IMR-90 (cell line): ENCODE data around the gene AGO3. TPM values are rescaled to one million over a fixed set of nuclear protein-coding genes. Genes with fewer than 3 reads are reported as not detected.

Experiments
- ATAC-seq: fragments of 200-7000 bp; cut with Tn5 transposase; 2 replicates; pipeline ENCODE4 v1.9.1; 2020; ENCODE audit warnings: low read depth, mild to moderate bottlenecking, moderate library complexity
- BruUV-seq: library from RNA; stranded (reverse); fragments of 400-500 nt; replicated peaks from 2 replicates; lab custom pipeline; 2021; lab: Mats Ljungman, UMichigan
- CTCF ChIA-PET: fragments of 300-600 bp; formaldehyde crosslinking; extraction: SDS; loops from one replicate; lab custom pipeline; 2021; ENCODE audit warnings: antibody characterized with exemption; lab: Yijun Ruan, JAX
- POLR2A ChIA-PET: fragments of 300-600 bp; sonication (Branson Sonifier 250); formaldehyde crosslinking; loops from one replicate; lab custom pipeline; 2022; ENCODE audit warnings: antibody characterized with exemption; ENCODE audit not compliant: unreplicated experiment; lab: Charles Lee
- DNase-seq: peaks from one replicate; pipeline ENCODE4 v3.0.0; 2013
- H2AFZ ChIP-seq: replicated peaks from 2 replicates; pipeline ENCODE3; 2013; ENCODE audit warnings: low read length, mild to moderate bottlenecking; ENCODE audit not compliant: poor library complexity
- H2AK5ac ChIP-seq: 2 replicates; pipeline ENCODE4 v1.6.1; 2013; ENCODE audit warnings: low read depth, low read length, inconsistent platforms
- H2AK9ac ChIP-seq: replicated peaks from 2 replicates; pipeline ENCODE3; 2013; ENCODE audit warnings: mild to moderate bottlenecking, low read depth, low read length, moderate library complexity; ENCODE audit not compliant: poor library complexity
- H2BK120ac ChIP-seq: 2 replicates; pipeline ENCODE4 v1.6.1; 2013; ENCODE audit warnings: low read depth, low read length, inconsistent platforms
- H2BK15ac ChIP-seq: 3 replicates; pipeline ENCODE4 v1.6.1; 2013; ENCODE audit warnings: low read depth, low read length, inconsistent platforms
- H2BK20ac ChIP-seq: 2 replicates; pipeline ENCODE4 v1.6.1; 2013; ENCODE audit warnings: low read depth, mild to moderate bottlenecking, inconsistent platforms, low read length, moderate library complexity
- H2BK5ac ChIP-seq: 2 replicates; pipeline ENCODE4 v1.6.1; 2013; ENCODE audit warnings: mild to moderate bottlenecking, low read depth, low read length, inconsistent platforms; ENCODE audit not compliant: poor library complexity, severe bottlenecking
- H3K14ac ChIP-seq: replicated peaks from 2 replicates; pipeline ENCODE4 v1.6.1; 2013; ENCODE audit warnings: low read depth, low read length, inconsistent platforms
- H3K18ac ChIP-seq: 2 replicates; pipeline ENCODE4 v1.6.1; 2013; ENCODE audit warnings: low read depth, low read length, control low read depth
- H3K23ac ChIP-seq: 2 replicates; pipeline ENCODE4 v1.6.1; 2013; ENCODE audit warnings: low read depth, low read length, inconsistent platforms
- H3K27ac ChIP-seq: 2 replicates; pipeline ENCODE4 v1.5.1; 2013; ENCODE audit warnings: mild to moderate bottlenecking, control low read depth, low read length; ENCODE audit not compliant: insufficient read depth
- H3K27me3 ChIP-seq: 2 replicates; pipeline ENCODE4 v1.6.1; 2013; ENCODE audit warnings: low read length; ENCODE audit not compliant: control insufficient read depth, insufficient read depth
- H3K36me3 ChIP-seq: 2 replicates; pipeline ENCODE4 v1.6.1; 2013; ENCODE audit warnings: low read length, mixed read lengths; ENCODE audit not compliant: control insufficient read depth, insufficient read depth
- H3K4ac ChIP-seq: 2 replicates; pipeline ENCODE4 v1.6.1; 2013; ENCODE audit warnings: low read depth, low read length, inconsistent platforms
- H3K4me1 ChIP-seq: 2 replicates; pipeline ENCODE4 v1.6.1; 2013; ENCODE audit warnings: low read length, mixed read lengths; ENCODE audit not compliant: control insufficient read depth, insufficient read depth
- H3K4me2 ChIP-seq: 2 replicates; pipeline ENCODE4 v1.6.1; 2013; ENCODE audit warnings: low read depth, mild to moderate bottlenecking, control low read depth, low read length, moderate library complexity
- H3K4me3 ChIP-seq: 2 replicates; pipeline ENCODE4 v1.5.1; 2013; ENCODE audit warnings: low read depth, mild to moderate bottlenecking, control low read depth, low read length, moderate library complexity; ENCODE audit not compliant: insufficient read depth
- H3K56ac ChIP-seq: 2 replicates; pipeline ENCODE4 v1.6.1; 2013; ENCODE audit warnings: low read length, inconsistent platforms; ENCODE audit not compliant: insufficient read depth; ENCODE audit errors: extremely low read depth
- H3K79me1 ChIP-seq, 2 experiments: 2 replicates each; pipeline ENCODE4 v1.6.1; 2013; ENCODE audit warnings: low read length in 2 of 2, inconsistent platforms in 1 of 2, low read depth in 1 of 2
- H3K9ac ChIP-seq: 2 replicates; pipeline ENCODE4 v1.6.1; 2013; ENCODE audit warnings: low read depth, low read length, control low read depth
- H3K9me1 ChIP-seq: 2 replicates; pipeline ENCODE4 v1.6.1; 2013; ENCODE audit warnings: low read length, inconsistent platforms; ENCODE audit not compliant: insufficient read depth
- H3K9me3 ChIP-seq: 2 replicates; pipeline ENCODE4 v1.6.1; 2013; ENCODE audit warnings: low read length; ENCODE audit not compliant: control insufficient read depth, insufficient read depth
- H4K20me1 ChIP-seq: 2 replicates; pipeline ENCODE4 v1.6.1; 2013; ENCODE audit warnings: low read length, inconsistent platforms; ENCODE audit not compliant: insufficient read depth
- H4K5ac ChIP-seq: 2 replicates; pipeline ENCODE4 v1.6.1; 2013; ENCODE audit warnings: mild to moderate bottlenecking, low read depth, low read length, control low read depth
- H4K8ac ChIP-seq, 2 experiments: 2 replicates each; pipeline ENCODE4 v1.6.1; 2013; ENCODE audit warnings: low read depth in 2 of 2, low read length in 2 of 2, control low read depth in 1 of 2, inconsistent platforms in 1 of 2
- H4K91ac ChIP-seq: 2 replicates; pipeline ENCODE4 v1.6.1; 2013; ENCODE audit warnings: low read depth, low read length, inconsistent platforms; ENCODE audit not compliant: insufficient read depth
- MAZ ChIP-seq: IDR thresholded peaks from 2 replicates; pipeline ENCODE4 v1.6.1; 2012; ENCODE audit warnings: low read depth, mild to moderate bottlenecking, low read length, improper control_type of control experiment, moderate library complexity, borderline replicate concordance
- WGBS, 2 experiments: methylation state at CpG; one replicate each; pipeline versions ENCODE4 v1.1.5 to v1.1.7; 2013; ENCODE audit warnings: missing lambda C conversion rate in 2 of 2; ENCODE audit not compliant: insufficient read length in 1 of 2; ENCODE audit errors: extremely low coverage in 2 of 2; 5-methylcytosine and 5-hydroxymethylcytosine counted together
- dilution Hi-C: fragments of 300-500 bp; cut with HindIII; formaldehyde crosslinking; loops from one replicate; pipeline ENCODE4 v1.14.3; 2018; ENCODE audit warnings: low sequenced_read_pairs; ENCODE audit not compliant: unreplicated experiment
- in situ Hi-C: fragments of 300-500 bp; cut with MboI; formaldehyde crosslinking; loops from 3 replicates; pipeline ENCODE4 v1.14.3; 2019; ENCODE audit warnings: low sequenced_read_pairs, inconsistent platforms, mixed read lengths
- intact Hi-C: fragments of 100-400 bp; cut with micrococcal nuclease; formaldehyde crosslinking; loops from 2 replicates; pipeline ENCODE4 v1.10.0; 2022
- polyA plus RNA-seq, 3 experiments: library from polyadenylated mRNA; depleted of rRNA; stranded (reverse); fragments of >200 nt; gene quantifications; 2 replicates each; pipeline ENCODE4 v1.2.3, GENCODE V29; 2012; ENCODE audit warnings: low replicate concordance in 1 of 3
- total RNA-seq: library from RNA; depleted of rRNA; stranded (reverse); fragments of >200 nt; gene quantifications from 2 replicates; pipeline ENCODE4 v1.2.3, GENCODE V29; 2012

Gene AGO3
- total and polyA plus RNA-seq, 2 of the 4 experiments (the other 2 are of a cell fraction), result 8.9 to 25.6 TPM

- no peaks in the 10 kb centered on the region for H4K20me1 ChIP-seq
- dilution Hi-C loops (no loop called here), in situ Hi-C loops (no loop called here), intact Hi-C loops (no loop called here)
- H2BK15ac ChIP-seq, result no peak overlapping the region
- no peak for TF ChIP-seq MAZ
- no peak overlapping the region for H3K9ac ChIP-seq
- H4K91ac ChIP-seq, result no peak overlapping the region
- no peaks in the 10 kb centered on the region for H3K27me3 ChIP-seq
- H3K36me3 ChIP-seq, result peaks cover 18% of the 10 kb centered on the region
- H2AFZ ChIP-seq, result no peak overlapping the region
- no peak overlapping the region for H3K4me2 ChIP-seq
- H3K9me3 ChIP-seq, result no peaks in the 10 kb centered on the region
- no peaks in the 10 kb centered on the region for H3K9me1 ChIP-seq
- ChIA-PET POLR2A (no interaction called here), CTCF (no interaction called here)
- no peak overlapping the region for H4K5ac ChIP-seq
- no peak overlapping the region for H2BK120ac ChIP-seq
- H3K4me1 ChIP-seq, result no peaks in the 10 kb centered on the region
- H3K27ac ChIP-seq, result no peak overlapping the region
- no peak overlapping the region for H2AK9ac ChIP-seq
- BruUV-seq, result no TSS peak
- H3K4ac ChIP-seq, result no peak overlapping the region
- no peak overlapping the region for H2BK20ac ChIP-seq
- DNase-seq (no peak), ATAC-seq (no peak)
- H2AK5ac ChIP-seq, result no peak overlapping the region
- no peak overlapping the region for H3K4me3 ChIP-seq
- no peak overlapping the region for H3K14ac ChIP-seq
- H4K8ac ChIP-seq, result no peak overlapping the region
- WGBS, 2 experiments, result no CpG with 5 or more reads among the region's 2 CpGs
- no peaks in the 10 kb centered on the region for H3K79me1 ChIP-seq
- no peak overlapping the region for H3K23ac ChIP-seq
- no peak overlapping the region for H3K56ac ChIP-seq
- H2BK5ac ChIP-seq, result no peak overlapping the region
- H3K18ac ChIP-seq, result no peak overlapping the region
Observed at GRCh38 chr1:36016686-36017085, 85.8 kb downstream of the AGO3 start.
